K562 (cell line): ENCODE data around the gene VGF. TPM values are rescaled to one million over a fixed set of nuclear protein-coding genes. Genes with fewer than 3 reads are reported as not detected.
A peak's percentile ranks its signal among the peaks of the same experiment; 100 is the strongest.

Experiments used
- ASH1L ChIP-seq: fragments of 450-650 bp; IDR thresholded peaks from 2 replicates; pipeline ENCODE4 v1.6.1; 2018; ENCODE audit warnings: borderline replicate concordance, mild to moderate bottlenecking, low read depth; ENCODE audit not compliant: partially characterized antibody
- ATF1 ChIP-seq, 2 experiments: fragments of 450-650 bp in 1 of 2; IDR thresholded peaks; 2 replicates each; pipeline ENCODE4 v1.6.1; 2016; ENCODE audit warnings: missing compliant biosample characterization in 1 of 2, missing genetic modification characterization in 1 of 2
- CHD7 ChIP-seq: fragments of 200-600 bp; sonication (generic); IDR thresholded peaks from one replicate; pipeline ENCODE4 v1.6.1; 2012; ENCODE audit warnings: mild to moderate bottlenecking, low read depth, low read length, inconsistent platforms
- KDM2B ChIP-seq: fragments of 250-450 bp; sonication (Bioruptor Pico); IDR thresholded peaks from 2 replicates; pipeline ENCODE4 v1.8.0; 2021; ENCODE audit warnings: mild to moderate bottlenecking, moderate library complexity
- OTX1 ChIP-seq: fragments of 450-650 bp; formaldehyde crosslinking; IDR thresholded peaks from 2 replicates; pipeline ENCODE4 v1.4.0; 2022; ENCODE audit warnings: mild to moderate bottlenecking
- PHF21A ChIP-seq: fragments of 450-650 bp; IDR thresholded peaks from 2 replicates; pipeline ENCODE4 v1.6.1; 2017; ENCODE audit warnings: low read depth, borderline replicate concordance
- POLR2AphosphoS5 ChIP-seq: IDR thresholded peaks from 2 replicates; pipeline ENCODE4 v1.6.1; 2011; ENCODE audit warnings: mild to moderate bottlenecking, low read depth, low read length, moderate library complexity; ENCODE audit not compliant: control insufficient read depth, insufficient read depth
- SIN3A ChIP-seq, 2 experiments: fragments of 150-350 bp in 1 of 2; IDR thresholded peaks; 2 replicates each; pipeline ENCODE4 v1.6.1; 2011 to 2016; ENCODE audit warnings: borderline replicate concordance in 2 of 2, low read depth in 2 of 2, low read length in 2 of 2, mild to moderate bottlenecking in 2 of 2, moderate library complexity in 2 of 2; ENCODE audit not compliant: control insufficient read depth in 1 of 2
- SMAD3 ChIP-seq: fragments of 450-650 bp; formaldehyde crosslinking; conservative IDR thresholded peaks from 2 replicates; pipeline ENCODE4 v1.4.0; 2020; ENCODE audit warnings: mild to moderate bottlenecking
- YY1 ChIP-seq, 3 experiments: IDR thresholded peaks; 2 replicates each; pipeline ENCODE4 v1.6.1; 2011; ENCODE audit warnings: low read length in 2 of 3, mild to moderate bottlenecking in 2 of 3, moderate library complexity in 2 of 3, borderline replicate concordance in 1 of 3, control low read depth in 1 of 3, low read depth in 1 of 3; ENCODE audit not compliant: insufficient read depth in 3 of 3, insufficient replicate concordance in 2 of 3, control insufficient read depth in 1 of 3, insufficient read length in 1 of 3; ENCODE audit errors: extremely low read depth in 1 of 3
- polyA plus RNA-seq, 8 experiments: library from polyadenylated mRNA; depleted of rRNA in 4 of 8; stranded (reverse) in 5 of 8; unstranded in 3 of 8; fragments of >200 nt; fragmentation: Nextera tagmentation in 2 of 8; fragmentation: Illumina TruSeq in 1 of 8; extraction: Ambion mirVana in 2 of 8; extraction: Trizol in 1 of 8; gene quantifications; 2 replicates each; pipeline versions ENCODE4 v1.2.1 to v1.2.3, GENCODE V29; 2011 to 2014; ENCODE audit warnings: inconsistent platforms in 1 of 8, missing spikeins in 1 of 8
- total RNA-seq, 7 experiments: library from RNA; depleted of rRNA in 6 of 7; stranded (reverse); fragments of >200 nt in 6 of 7; fragmentation: Illumina TruSeq in 2 of 7; extraction: Trizol in 2 of 7; gene quantifications; 2 replicates each; pipeline versions ENCODE4 v1.2.1 to v1.2.3, GENCODE V29; 2011 to 2021; ENCODE audit warnings: low replicate concordance in 1 of 7
- TF ChIP-seq, protein P1 (sequence below): fragments of 250-450 bp; sonication (Bioruptor Pico); IDR thresholded peaks from 2 replicates; pipeline ENCODE4 v1.5.0; 2021; ENCODE audit warnings: mild to moderate bottlenecking, borderline replicate concordance

The VGF gene
- total and polyA plus RNA-seq, 9 of the 15 experiments (the other 6 are each of a cell fraction or from before 2014, with no cell fraction given), result 0.03 to 5.7 (median 0.34) TPM

GRCh38 chr7:101165075-101165957 lies at the start of gene VGF (continued):
- TF ChIP-seq CHD7 (no peak), OTX1 (CRISPR knock-in tag) (no peak), SMAD3 (CRISPR knock-in tag) (no peak; the same call in 1 of the 2 replicates), ASH1L (no peak), SIN3A (IDR thresholded peaks at IDR 0.05; ENCODE audit: borderline replicate concordance in 2 of 2, control insufficient read depth in 1 of 2, low read depth in 2 of 2, low read length in 2 of 2) (peak; percentile 99), KDM2B (CRISPR knock-in tag) (no peak; the same call in none of the 2 replicates), PHF21A (peak; percentile 82; the same call in 1 of the 2 replicates), YY1 (IDR thresholded peaks at IDR 0.05; ENCODE audit: borderline replicate concordance in 1 of 3, control insufficient read depth in 1 of 3, extremely low read depth in 1 of 3, insufficient read depth in 3 of 3, insufficient read length in 1 of 3, insufficient replicate concordance in 2 of 3, low read depth in 1 of 3, low read length in 2 of 3) (peak in 1 of 3 experiments; percentile 69), ATF1 (CRISPR knock-in tag; IDR thresholded peaks at IDR 0.05) (peak; percentile 44), ATF1 (tag; IDR thresholded peaks at IDR 0.05) (peak; percentile 94), POLR2AphosphoS5 (no peak)
- TF ChIP-seq, protein P1, sequence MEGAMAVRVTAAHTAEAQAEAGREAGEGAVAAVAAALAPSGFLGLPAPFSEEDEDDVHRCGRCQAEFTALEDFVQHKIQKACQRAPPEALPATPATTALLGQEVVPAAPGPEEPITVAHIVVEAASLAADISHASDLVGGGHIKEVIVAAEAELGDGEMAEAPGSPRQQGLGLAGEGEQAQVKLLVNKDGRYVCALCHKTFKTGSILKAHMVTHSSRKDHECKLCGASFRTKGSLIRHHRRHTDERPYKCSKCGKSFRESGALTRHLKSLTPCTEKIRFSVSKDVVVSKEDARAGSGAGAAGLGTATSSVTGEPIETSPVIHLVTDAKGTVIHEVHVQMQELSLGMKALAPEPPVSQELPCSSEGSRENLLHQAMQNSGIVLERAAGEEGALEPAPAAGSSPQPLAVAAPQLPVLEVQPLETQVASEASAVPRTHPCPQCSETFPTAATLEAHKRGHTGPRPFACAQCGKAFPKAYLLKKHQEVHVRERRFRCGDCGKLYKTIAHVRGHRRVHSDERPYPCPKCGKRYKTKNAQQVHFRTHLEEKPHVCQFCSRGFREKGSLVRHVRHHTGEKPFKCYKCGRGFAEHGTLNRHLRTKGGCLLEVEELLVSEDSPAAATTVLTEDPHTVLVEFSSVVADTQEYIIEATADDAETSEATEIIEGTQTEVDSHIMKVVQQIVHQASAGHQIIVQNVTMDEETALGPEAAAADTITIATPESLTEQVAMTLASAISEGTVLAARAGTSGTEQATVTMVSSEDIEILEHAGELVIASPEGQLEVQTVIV (CRISPR knock-in tag), result no peak
